OCI-M2 (cell line): ENCODE data around the gene ADAMTS6.

Experiments used
- DNase-seq: peaks from one replicate; lab custom pipeline; 2025; ENCODE audit not compliant: unreplicated experiment; lab: John Stamatoyannopoulos, UW

The ADAMTS6 gene

DNA sequence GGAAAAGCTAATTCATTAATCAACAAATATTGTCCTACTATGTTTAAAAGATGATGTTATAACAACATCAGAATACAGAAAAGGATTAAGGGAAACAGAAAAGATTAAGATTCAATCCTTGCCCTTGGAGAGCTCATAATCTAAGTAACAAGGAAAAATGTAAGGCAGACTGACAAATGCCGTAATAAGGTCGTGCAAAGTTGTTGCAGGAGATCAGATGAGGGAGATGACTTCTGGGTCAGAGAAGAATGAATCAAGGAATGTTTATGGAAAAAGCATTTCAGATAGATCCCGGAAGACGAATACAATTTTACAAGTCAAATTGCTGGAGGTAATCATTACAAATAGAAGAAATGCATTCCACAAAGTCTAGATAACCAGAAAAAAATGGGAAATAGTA is 6.4 kb downstream of the ADAMTS6 start:
- no peak for DNase-seq

DNA sequence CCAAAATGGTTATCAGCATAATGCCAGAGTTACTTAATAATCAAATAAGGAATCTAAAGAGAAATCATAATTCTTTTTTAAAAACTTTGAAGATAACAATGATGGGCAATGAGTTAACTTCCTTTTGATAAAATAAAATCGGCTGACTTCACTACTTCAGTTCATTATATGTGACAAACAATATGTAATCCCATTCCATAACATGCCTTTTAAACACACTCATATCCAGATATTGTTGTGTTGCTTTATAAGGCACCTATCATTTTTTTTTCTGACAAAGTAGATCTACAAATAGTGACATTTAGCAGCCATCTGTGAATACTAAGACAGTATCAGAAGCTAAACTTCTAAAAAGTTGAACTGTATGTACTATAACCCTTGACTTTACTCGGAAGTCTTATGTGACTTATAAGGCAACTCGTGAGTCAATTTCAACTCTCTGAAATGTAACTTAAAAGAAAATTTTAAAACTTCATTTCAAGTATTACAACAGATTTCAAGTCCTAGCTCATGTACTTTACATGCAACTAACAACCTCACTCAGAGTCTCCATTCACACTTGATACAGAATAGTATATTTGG is 7.5 kb downstream of the ADAMTS6 start:
- no peak for DNase-seq

DNA sequence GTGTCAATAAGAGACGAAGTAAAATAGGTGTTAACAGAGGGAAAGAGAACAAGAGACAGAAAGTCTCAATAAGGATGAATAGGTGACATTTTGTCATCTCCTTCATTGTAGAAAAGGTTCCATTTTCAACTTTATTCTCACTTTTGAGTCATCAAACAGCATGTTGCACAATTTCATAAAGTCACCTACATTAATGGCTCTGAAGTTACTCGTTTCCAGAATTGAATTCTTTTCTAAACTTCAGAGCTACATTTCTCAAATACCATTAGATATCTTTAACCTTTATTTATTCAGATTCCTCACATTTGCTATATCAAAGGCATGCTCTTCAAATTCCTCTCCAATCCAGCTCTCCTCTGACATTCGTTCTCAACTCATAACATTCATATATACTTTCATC is 13.1 kb downstream of the ADAMTS6 start:
- no peak for DNase-seq

DNA sequence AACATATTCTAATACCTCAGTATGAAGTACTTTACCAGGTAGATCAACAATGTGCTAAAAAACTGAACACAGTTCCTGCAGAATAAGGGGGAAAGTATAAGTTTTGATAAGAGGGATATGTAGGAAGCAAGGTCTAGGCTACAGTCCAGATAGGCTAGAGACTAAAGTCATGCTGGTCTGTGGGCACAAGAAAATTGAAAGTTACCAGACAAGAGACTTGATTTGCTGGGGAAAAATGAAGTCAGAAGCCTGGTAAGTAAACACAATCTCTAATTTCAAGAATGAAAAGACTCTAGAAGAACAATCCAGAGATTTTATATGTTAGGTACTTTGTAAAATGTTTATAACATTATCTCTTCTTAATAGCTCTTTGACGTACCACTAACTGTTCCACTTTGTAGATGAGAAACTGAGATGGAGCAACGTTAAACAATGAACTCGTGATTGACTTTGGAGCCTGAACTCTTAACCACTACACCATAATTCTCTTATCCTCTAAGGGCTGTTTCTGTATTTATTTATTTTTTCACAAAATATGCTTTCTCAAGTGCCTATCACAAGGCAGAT is 19.5 kb downstream of the ADAMTS6 start:
- no peak for DNase-seq

DNA sequence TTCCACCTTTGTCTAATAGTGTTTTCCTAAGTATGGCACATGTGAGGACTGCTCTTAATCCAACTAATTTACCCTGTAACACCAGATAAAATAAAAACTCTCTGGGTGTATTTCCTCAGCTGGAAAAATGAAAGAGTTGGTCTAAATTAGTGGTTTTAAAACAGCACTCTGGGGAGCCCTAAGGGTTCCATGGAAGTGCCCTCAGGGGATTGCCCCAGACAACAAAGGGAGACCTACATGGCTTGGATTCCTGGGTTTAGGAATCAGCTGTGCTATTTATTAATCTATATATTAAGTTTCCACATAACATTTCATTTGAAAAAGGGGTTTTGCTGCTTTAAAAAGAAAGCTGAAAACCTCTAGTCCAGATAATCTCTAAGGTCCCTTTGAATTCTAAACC is 20.2 kb downstream of the ADAMTS6 start:
- DNase-seq, result no peak

DNA sequence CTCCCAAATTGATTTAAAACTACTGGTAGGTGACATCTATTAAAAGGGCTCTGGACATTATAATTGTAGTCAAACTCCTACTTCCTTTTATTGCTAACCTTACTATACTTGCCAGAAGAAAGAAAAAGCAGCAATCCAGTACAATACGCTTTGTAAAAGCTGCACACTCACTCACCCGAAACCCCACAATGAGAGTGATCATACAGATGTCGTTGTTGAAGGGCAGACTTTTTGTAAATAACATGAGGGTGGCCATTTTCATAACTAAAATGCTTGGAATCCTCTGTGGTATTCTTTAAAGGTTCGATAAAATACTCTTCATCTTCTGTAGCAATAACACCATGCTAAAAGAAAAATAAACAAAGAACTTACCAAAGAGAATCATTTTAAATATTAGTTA is 21.7 kb downstream of the ADAMTS6 start:
- no peak for DNase-seq

DNA sequence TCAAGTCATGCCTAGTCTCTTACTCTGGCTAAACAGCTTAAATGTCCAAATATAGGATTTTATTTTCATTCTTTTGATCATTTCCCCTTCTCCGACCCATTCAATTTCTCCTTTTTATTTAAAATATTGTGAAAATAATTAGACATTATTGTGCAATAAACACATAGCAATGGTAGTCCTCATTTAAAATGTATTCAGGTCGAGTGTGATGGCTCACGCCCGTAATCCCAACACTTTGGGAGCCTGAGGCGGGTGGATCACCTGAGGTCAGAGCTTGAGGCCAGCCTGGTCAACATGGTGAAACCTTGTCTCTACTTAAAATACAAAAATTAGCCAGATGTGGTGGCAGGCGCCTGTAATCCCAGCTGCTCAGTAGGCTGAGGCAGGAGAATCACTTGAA is 26.7 kb downstream of the ADAMTS6 start:
- no peak for DNase-seq

DNA sequence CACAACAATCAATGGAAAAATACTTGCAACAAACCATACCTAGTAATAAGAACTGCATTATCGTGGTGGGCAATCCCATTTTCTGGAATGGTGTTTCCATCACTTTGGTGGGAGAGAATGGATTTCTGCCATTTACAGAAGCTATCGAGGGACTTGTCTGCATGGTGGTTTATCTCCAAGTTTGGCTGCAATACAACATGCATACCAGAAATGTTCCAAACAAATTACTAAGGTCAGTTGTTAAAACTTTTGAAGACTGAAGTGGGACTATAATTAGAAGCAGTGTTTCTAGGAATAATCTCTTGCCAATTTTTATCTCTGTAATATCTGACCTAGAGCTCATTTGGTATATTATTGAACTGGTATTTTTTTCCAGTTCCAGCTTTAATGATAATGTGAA is 30.3 kb downstream of the ADAMTS6 start:
- no peak for DNase-seq

DNA sequence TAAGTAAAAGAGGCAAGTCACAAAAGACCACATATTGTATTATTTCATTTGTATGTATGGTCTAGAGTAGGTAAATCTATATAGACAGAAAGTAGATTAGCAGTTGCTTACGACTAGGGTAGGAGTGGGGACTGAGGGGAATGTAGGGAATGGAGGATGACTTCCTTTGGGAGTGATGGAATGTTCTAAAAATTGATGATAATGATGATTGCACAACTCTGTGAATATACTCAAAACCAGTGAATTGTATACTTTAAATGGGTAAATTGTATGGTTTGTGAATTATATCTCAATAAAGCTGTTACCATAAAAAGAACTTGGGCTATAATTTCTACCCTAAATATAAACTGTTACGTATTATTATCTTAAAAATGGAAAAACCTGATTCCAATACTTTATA is 35.0 kb downstream of the ADAMTS6 start:
- no peak for DNase-seq

DNA sequence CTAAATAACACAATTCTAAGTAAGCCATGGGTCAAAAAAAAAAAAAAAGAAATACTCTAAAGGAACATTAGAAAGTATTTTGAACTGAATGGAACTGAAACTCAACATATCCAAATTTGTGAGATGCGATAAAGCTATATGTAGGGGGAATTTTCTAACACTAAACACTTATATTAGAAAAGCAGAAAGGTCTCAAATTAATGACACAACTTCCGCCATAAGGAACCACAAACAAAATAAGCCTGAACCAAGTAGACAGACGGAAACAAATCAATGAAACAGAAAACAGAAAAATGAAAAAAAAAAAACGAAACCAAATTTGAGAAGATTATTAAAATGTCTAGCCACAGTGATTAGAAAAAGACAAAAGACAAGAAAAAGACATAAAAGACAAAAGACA is 39.9 kb downstream of the ADAMTS6 start:
- no peak for DNase-seq

DNA sequence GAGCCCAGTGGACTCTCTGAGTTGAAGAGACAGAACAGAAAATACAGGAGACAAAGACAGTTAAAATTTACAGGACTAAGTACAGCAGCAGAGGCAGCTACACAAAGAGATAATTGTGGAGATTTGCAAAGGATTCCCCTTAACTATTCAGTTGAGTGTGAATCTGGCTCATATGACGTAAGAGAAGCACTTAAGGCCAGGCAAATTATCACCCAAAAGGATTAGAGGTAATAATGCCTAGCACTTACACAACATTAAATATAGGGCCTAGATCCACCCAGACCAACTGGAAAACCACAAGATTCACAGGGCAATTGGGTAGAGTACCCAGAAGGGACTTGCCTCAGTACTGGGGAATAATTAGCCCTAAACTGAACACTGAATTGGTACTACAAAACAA is 41.3 kb downstream of the ADAMTS6 start:
- DNase-seq, result no peak

DNA sequence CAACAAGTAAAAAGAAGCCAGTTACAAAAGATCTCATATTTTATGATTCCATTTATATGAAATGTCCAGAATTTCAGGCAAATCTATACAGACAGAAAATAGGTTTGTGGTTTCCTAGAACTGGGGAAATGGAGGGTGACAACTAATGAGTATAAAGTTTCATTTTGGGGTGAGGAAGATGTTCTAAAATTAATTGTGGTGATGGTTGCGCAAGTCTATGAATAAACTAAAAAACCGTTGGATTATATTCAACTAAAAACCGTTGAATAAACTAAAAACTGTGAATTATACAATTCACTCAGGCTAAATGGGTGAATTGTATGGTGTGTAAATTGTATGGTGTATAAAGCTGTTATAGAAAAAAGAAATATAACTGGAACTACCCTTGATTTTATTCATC is 47.6 kb downstream of the ADAMTS6 start:
- DNase-seq, result no peak

DNA sequence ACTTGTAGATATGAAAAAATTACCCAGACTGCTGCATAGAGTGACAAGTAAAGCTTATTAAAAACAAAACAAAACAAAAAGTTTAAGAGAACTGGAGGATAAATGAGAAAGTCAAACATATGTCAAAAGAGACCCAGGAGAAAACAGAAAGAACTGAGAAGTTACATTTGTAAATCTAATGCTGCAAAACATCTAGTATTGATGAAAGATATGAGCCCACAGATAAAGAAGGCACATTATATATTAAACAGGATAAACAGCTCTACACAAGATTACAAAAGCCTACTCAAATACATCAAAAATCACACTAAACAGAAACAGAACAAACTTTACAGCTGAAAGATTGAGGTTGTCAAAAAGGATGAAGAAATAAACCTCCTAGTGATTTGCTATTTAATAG is 55.1 kb downstream of the ADAMTS6 start:
- DNase-seq, result no peak

DNA sequence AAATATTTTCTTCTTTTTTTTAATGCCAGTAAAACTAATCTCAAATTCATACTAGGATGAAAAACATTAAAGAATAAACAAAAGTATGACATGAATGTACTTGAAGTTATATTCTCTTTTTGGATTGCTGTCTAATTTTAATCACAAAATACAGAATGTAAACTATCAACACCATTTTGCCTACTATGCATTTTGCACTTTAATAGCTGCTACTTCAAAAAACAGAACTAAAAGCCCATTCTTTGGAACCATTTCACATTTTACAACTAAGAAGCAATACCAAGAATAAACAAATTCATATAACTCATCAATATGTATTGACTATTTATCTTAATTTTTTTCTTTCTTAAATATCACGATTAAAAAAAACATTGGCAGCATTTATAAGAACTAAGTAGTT is 58.1 kb downstream of the ADAMTS6 start:
- DNase-seq, result no peak

DNA sequence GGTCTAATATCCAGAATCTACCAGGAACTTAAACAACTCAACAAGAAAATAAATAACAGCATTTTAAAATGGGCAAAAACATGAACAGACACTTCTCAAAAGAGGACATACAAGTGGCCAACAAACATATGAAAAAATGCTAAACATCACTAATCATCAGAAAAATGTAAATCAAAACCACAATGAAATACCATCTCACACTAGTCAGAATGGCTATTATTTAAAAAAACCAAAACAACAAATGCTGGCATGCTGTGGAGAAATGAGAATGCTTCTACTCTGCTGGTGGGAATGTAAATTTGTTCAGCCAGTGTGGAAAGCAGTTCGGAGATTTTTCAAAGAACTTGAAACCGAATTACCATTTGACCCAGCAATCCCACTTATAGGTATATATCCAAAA is 63.1 kb downstream of the ADAMTS6 start:
- DNase-seq, result no peak

DNA sequence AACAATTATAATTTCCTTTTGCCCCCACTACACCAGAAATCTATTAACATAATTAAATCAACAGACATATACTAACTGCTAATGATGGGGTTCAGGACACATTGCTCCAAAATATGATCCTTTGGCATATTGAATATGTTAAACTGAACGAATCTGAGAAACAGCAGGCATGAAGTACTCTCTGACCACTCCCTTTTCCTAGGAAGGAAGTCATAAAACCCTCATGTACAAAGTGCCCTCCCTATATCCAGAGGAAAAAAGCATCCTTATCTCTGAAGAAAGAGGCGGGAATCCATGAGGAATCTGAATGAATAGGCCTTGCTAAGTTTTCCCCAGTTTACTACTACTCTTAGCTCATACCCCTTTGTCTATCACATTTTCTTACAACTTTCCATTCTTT is 67.9 kb downstream of the ADAMTS6 start:
- no peak for DNase-seq

DNA sequence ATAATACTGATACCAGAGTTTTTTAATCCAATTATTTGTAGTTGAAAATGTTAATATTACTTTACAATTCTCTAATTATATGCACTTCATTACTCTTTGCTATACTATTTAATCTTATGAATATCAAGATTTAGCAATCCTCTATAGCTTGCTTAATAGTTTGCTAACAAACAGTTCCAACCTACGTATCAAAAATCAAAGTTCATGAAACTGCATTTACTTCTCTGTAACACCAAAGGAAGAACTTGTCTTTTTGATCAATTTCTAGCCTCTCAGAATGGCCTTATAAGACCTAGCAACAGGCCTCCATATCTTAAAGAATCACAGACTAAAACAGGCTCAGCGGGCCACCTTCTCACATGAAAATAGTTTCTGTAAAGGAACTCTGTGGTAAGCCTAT is 68.9 kb downstream of the ADAMTS6 start:
- no peak for DNase-seq

DNA sequence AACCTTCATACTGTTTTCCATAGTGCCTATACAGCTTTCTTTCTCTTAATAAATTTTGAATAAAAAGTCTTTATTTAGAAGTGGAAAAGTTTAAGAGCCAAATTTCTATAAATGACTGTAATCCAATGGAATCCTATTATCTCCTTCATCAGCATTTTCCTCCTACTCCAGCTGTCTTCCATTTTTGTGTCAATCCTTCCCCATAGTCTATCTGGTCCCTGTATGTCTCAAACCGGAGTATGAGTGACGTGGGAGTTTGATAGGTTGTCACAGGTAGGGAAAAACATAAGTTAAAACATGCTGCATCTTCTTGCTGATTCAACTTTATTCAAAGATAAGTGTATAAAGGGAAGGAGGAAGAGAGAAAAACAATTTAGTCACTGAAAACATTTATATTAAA is 70.4 kb downstream of the ADAMTS6 start:
- no peak for DNase-seq

DNA sequence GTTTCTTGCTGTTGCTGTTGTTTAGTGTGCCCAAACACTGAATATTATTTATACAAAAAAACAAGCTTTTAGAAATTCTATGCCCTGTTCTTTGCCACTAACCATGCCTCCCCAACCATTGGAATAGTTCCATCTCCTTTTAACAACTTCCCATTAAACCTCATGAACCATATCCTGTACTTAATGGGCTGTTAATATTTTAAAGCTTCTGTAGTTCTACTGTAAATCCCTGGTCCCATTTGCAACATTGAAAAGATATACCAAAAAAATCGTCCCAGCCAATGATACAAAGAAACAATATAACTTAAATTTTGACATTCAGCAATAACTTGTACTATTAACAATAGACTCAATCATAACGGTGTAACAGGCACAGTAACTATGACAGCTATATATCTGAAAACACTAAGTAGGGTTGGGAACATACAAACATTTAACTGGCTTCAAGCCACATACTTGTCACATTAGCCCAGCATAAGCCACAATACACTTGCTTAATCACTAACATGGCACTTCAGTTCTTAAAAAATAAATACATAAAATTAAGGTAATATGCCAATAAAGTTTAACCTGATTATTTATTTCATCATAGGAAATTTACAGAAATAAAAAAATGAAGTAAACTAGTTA is 86.1 kb downstream of the ADAMTS6 start:
- DNase-seq, result no peak

DNA sequence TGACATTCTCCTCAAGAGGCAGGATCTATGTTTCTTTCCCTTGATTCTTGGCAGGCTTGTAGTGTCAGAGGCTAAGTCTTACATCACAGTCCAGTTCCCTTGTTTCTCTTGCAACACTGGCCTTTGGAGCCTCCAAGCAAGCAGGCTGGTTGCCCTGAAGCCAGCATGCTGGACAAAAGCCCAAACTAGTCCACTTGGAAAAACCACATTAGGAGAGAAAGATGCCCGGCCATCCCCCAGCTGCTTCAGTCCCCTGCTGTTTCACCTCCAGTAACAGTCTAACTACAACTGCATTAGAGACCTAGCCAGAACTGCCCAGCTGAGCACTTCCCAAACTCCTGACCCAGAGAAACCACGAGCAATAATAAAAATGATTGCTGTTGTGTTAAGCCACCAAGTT is 87.6 kb downstream of the ADAMTS6 start:
- no peak for DNase-seq

DNA sequence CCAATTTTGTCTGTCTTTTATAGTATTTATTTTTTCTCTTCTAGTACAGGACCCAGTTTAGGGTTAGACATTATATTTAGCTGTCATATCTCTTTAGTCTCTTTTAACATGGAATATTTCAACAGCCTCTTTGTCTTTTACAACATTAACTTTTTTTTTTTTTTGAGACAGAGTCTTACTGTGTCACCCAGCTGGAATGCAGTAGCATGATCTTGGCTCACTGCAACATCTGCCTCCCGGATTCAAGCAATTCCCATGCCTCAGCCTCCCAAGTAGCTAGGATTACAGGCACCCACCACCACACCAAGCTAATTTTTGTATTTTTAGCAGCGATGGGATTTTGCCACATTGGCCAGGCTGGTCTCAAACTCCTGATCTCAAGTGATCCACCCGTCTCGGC is 90.1 kb downstream of the ADAMTS6 start:
- DNase-seq, result no peak

DNA sequence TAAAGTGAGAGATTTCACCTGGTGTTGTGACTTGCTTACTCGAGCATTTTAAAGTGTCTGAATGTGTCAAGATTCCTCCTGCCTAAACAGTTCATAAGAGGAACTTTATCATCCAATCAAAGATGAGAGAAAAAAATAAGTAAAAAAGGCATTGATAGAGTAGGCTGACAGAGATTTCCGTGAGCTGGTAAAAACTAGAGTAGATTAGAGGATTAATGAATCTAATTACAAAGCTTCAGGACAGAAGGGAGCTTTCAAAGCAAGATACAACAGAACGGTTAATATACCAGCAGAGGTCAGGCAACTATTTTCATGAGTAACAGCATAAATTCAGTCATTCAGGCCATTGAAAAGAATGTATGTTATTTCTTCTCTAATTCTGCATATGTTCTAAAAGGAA is 91.5 kb downstream of the ADAMTS6 start:
- no peak for DNase-seq

DNA sequence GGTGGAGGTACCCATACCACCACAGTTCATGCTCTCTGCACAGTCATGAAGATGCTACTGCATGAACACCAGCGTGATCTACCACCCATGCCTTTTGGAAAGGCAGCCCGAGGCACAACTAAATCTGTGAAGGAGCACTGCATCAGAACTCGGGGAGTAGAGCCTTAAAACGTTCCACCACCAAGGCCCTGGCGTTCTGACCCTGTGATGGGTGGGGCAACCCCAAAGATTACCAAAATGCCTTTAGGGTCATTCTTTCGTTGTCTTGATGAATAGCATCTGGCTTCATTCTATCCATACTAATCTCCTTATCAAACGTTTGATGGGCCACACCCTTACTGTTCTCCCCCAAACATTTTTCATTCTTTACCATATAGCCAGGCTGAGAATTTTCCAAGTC is 97.9 kb downstream of the ADAMTS6 start:
- DNase-seq, result no peak
